Keratinocyte (primary cell): ENCODE data around the gene ARL15.

Source experiments
- EZH2 ChIP-seq: IDR thresholded peaks from one replicate; pipeline ENCODE4 v1.6.1; 2012; ENCODE audit warnings: inconsistent platforms, mild to moderate bottlenecking, low read length, moderate library complexity
- TF ChIP-seq, protein P1 (sequence below), 3 experiments: IDR thresholded peaks in 1 of 3; conservative IDR thresholded peaks in 1 of 3; optimal IDR thresholded peaks in 1 of 3; 2 replicates in 2 of 3; 3 replicates in 1 of 3; pipeline versions ENCODE3 to v1.5.1; 2011; ENCODE audit warnings: low read length in 3 of 3, mild to moderate bottlenecking in 3 of 3, moderate library complexity in 2 of 3, control low read depth in 1 of 3, inconsistent platforms in 1 of 3; ENCODE audit not compliant: insufficient read depth in 2 of 3; ENCODE audit errors: extremely low read depth in 1 of 3

DNA sequence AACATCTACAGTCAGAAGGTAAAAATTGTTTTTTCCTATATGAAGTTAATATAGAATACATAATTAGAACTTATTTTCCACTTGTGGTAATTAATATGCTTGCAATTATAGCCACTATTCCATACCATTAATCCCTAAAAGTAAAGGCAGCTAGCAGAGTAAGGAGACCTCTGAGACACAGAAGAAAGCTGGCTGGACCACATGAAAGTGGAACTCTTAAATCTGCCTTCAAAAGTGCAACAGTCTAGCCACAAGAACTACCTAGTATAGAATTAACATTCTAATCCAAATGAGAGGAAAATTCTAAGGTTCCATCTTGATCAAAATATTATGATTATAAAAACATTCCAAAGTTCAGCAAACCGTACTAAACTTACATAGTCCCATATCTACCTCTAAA, 37.6 kb downstream of the ARL15 start:
- TF ChIP-seq, protein P1, sequence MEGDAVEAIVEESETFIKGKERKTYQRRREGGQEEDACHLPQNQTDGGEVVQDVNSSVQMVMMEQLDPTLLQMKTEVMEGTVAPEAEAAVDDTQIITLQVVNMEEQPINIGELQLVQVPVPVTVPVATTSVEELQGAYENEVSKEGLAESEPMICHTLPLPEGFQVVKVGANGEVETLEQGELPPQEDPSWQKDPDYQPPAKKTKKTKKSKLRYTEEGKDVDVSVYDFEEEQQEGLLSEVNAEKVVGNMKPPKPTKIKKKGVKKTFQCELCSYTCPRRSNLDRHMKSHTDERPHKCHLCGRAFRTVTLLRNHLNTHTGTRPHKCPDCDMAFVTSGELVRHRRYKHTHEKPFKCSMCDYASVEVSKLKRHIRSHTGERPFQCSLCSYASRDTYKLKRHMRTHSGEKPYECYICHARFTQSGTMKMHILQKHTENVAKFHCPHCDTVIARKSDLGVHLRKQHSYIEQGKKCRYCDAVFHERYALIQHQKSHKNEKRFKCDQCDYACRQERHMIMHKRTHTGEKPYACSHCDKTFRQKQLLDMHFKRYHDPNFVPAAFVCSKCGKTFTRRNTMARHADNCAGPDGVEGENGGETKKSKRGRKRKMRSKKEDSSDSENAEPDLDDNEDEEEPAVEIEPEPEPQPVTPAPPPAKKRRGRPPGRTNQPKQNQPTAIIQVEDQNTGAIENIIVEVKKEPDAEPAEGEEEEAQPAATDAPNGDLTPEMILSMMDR (optimal IDR thresholded peaks at IDR 0.05 in 1 of 3, IDR thresholded peaks at IDR 0.05 in 1 of 3, conservative IDR thresholded peaks at IDR 0.05 in 1 of 3; ENCODE audit: extremely low read depth in 1 of 3, insufficient read depth in 2 of 3, low read length in 3 of 3) = no peak
- TF ChIP-seq EZH2 = no peak
